ENCODE measurements around the gene D2HGDH.

The D2HGDH gene

GRCh38 chr2:241810307-241811200 lies 76.1 kb downstream of the D2HGDH start:
- DNase-seq (ENCODE audit: low read depth) = no peak
- no peak overlapping the region for H3K4me3 ChIP-seq (ENCODE audit: low read depth, low read length)
- no peak for TF ChIP-seq CTCF (conservative IDR thresholded peaks at IDR 0.05; ENCODE audit: low read depth, low read length)

DNA sequence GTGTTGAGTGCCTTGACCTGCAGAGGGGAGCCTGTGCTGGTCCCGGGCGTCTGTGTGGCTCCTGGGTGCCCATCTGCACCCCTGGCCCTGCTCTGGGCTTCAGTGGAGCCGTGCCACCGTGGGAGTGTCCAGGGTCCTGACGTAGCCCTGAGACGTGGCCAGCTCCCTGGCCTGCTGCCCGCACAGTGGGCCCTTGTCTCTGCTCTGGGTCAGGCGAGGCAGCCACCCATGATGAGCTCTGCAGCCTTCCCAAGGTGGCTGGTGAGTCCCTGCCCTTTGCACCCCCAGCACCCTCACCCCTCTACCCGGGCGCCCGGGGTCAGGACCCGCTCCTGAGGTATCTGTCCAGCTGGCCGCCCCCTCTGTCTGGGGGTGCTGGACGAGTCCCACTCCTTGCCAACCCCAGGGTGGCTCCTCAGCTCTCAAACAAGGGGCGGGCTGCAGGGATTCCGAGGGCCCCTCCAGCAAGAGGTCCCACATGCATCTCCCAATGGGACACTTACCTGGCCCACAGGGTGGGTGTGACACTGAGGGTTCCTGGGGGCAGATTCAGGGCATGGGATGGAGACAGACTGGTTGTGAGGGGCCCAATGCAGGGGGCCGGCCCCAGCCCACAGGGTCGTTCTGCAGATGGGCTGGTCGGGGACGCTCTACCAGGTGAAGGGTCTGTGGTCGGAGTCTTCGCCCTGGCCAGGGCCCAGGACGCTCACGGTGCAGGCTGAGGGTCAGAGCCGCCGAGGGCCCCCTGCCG lies 76.9 kb downstream of the D2HGDH start:
- no peak for DNase-seq (ENCODE audit: low read depth)
- no peak for TF ChIP-seq CTCF (conservative IDR thresholded peaks at IDR 0.05; ENCODE audit: low read depth, low read length)
- H3K4me3 ChIP-seq (ENCODE audit: low read depth, low read length) = no peak overlapping the region

GRCh38 chr2:241811952-241812729 lies 77.7 kb downstream of the D2HGDH start:
- DNase-seq (ENCODE audit: low read depth) = no peak
- no peak for TF ChIP-seq CTCF (conservative IDR thresholded peaks at IDR 0.05; ENCODE audit: low read depth, low read length)
- H3K4me3 ChIP-seq (ENCODE audit: low read depth, low read length) = no peak overlapping the region

- TF ChIP-seq CTCF (conservative IDR thresholded peaks at IDR 0.05; ENCODE audit: low read depth, low read length) = no peak
- DNase-seq (ENCODE audit: low read depth) = no peak
Measured at GRCh38 chr2:241812730-241813643, 78.6 kb downstream of the D2HGDH start.

DNA sequence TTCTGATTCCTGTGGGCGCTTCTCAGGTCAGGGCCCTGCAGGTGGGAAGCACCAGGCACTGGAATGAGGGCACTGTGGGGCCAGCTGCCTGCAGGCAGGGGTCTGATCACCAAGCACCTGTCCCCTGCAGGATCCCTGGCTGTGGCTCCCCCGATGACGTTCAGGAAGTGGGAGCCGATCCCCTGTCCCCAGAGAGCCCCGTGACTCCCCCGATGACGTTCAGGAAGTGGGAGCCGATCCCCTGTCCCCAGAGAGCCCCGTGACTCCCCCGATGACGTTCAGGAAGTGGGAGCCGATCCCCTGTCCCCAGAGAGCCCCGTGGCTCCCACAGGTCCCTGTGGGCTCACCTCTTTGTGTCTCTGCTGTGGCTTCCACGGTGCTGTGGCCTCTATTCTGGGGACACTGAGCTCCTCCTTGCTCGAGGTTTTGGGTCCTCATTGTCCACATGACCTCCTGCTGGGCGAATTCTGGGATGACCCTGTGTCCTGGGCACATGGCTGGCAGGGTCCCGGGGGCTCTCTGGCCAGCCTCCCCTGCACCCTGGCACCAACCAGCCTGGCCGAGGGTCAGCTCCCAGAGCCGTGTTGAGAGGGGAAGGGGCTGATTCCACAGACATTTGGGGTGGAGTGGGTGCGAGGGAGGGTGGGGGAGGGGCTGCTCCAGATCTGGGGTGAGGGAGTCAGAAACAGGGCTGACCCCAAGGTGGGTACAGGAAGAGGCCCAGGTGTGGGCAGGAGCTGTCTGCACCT lies 79.4 kb downstream of the D2HGDH start:
- no peak for TF ChIP-seq CTCF (conservative IDR thresholded peaks at IDR 0.05; ENCODE audit: low read depth, low read length)
- H3K4me3 ChIP-seq (ENCODE audit: low read depth, low read length) = no peak overlapping the region
- DNase-seq (ENCODE audit: low read depth) = no peak

More at GRCh38 chr2:241812730-241813643, 78.6 kb downstream of the D2HGDH start:
- no peak overlapping the region for H3K4me3 ChIP-seq (ENCODE audit: low read depth, low read length)

- H3K4me3 ChIP-seq (ENCODE audit: low read depth, low read length) = no peak overlapping the region
- TF ChIP-seq CTCF (conservative IDR thresholded peaks at IDR 0.05; ENCODE audit: low read depth, low read length) = no peak
- DNase-seq (ENCODE audit: low read depth) = no peak
Measured at GRCh38 chr2:241814393-241814642, 79.9 kb downstream of the D2HGDH start.
